ENCODE results near the gene CLEC16A. TPM values are rescaled to one million over a fixed set of nuclear protein-coding genes. Genes with fewer than 3 reads are reported as not detected.

The CLEC16A gene
- 7.3 to 9.4 TPM (median 9.2 TPM) in 5 replicates for total RNA-seq (2022; extraction: Qiagen RNA extraction)

GRCh38 chr16:10944249-10945064, at the start of gene CLEC16A:
CLEC16A (plus strand) TSS chr16:10944564; CDS start chr16:10944718, 154 bp downstream.

GRCh38 chr16:10942352-10943063, 1.9 kb upstream of the CLEC16A start, which contains the start of gene DEXI:
DEXI (minus strand) TSS chr16:10942468; CDS start chr16:10942005, 463 bp downstream.

Other genes with a start within 250 kb of the CLEC16A start
- not detected in 5 replicates for gene TEKT5, start 249.6 kb upstream of the CLEC16A start, total RNA-seq (2022; extraction: Qiagen RNA extraction)
- gene NUBP1, start 200.7 kb upstream of the CLEC16A start, total RNA-seq (2022; extraction: Qiagen RNA extraction), result 41.9 to 46.1 TPM (median 42.1 TPM) in 5 replicates
- gene TVP23A, start 125.8 kb upstream of the CLEC16A start, total RNA-seq (2022; extraction: Qiagen RNA extraction), result 0.05 to 0.15 TPM (median 0.11 TPM) in 5 replicates
- 0.05 to 0.15 TPM (median 0.13 TPM) in 5 replicates for gene CIITA, start 67.4 kb upstream of the CLEC16A start, total RNA-seq (2022; extraction: Qiagen RNA extraction)
- gene DEXI, start 2.1 kb upstream of the CLEC16A start, total RNA-seq (2022; extraction: Qiagen RNA extraction), result 31.0 to 44.8 TPM (median 43.6 TPM) in 5 replicates